ENCODE data around the gene MPZL3. TPM values are rescaled to one million over a fixed set of nuclear protein-coding genes. Genes with fewer than 3 reads are reported as not detected.

The MPZL3 gene
- total RNA-seq, 1 donor from 2014 or later, result 63.5 TPM

GRCh38 chr11:118180300-118180703 lies 71.9 kb downstream of the MPZL3 start:
- no peak overlapping the region for H3K4me3 Mint-ChIP-seq
- intact Hi-C loops (cut with micrococcal nuclease), result no loop called here
- H3K27me3 Mint-ChIP-seq (ENCODE audit: insufficient read depth), result peaks cover 27% of the 10 kb centered on the region
- H3K27ac Mint-ChIP-seq, result no peak overlapping the region
- no peaks in the 10 kb centered on the region for H3K9me3 Mint-ChIP-seq
- no peaks in the 10 kb centered on the region for H3K4me1 Mint-ChIP-seq (ENCODE audit: low read depth)
- no peak for DNase-seq (ENCODE audit: low spot score)
- H3K36me3 Mint-ChIP-seq (ENCODE audit: low read depth), result no peaks in the 10 kb centered on the region

GRCh38 chr11:118176778-118177134 lies 75.4 kb downstream of the MPZL3 start:
- Mint-ChIP-seq H3K4me1 (ENCODE audit: low read depth) (peaks cover 2% of the 10 kb centered on the region), H3K36me3 (ENCODE audit: low read depth) (no peaks in the 10 kb centered on the region), H3K4me3 (no peak overlapping the region), H3K27ac (no peak overlapping the region), H3K9me3 (no peaks in the 10 kb centered on the region), H3K27me3 (ENCODE audit: insufficient read depth) (peaks cover 29% of the 10 kb centered on the region)
- intact Hi-C loops (cut with micrococcal nuclease), result no loop called here
- no peak for DNase-seq (ENCODE audit: low spot score)

Other genes with a start within 250 kb of the MPZL3 start
- gene TMPRSS4, start 175.3 kb downstream of the MPZL3 start, total RNA-seq, result not detected in 2 replicates
- 0.10 and 0.16 TPM in 2 replicates for gene SMIM35, start 165.4 kb downstream of the MPZL3 start, total RNA-seq
- gene SCN4B, start 99.5 kb downstream of the MPZL3 start, total RNA-seq, result 0.08 TPM in 1 of 2 replicates, not detected in the other
- gene SCN2B, start 75.7 kb downstream of the MPZL3 start, total RNA-seq, result not detected in 2 replicates
- gene JAML, start 27.4 kb downstream of the MPZL3 start, total RNA-seq, result 264 and 271 TPM in 2 replicates
- 13.2 and 15.9 TPM in 2 replicates for gene MPZL2, start 11.9 kb upstream of the MPZL3 start, total RNA-seq
- 630 and 646 TPM in 2 replicates for gene CD3E, start 52.4 kb upstream of the MPZL3 start, total RNA-seq
- gene CD3D, start 90.3 kb upstream of the MPZL3 start, total RNA-seq, result 486 and 491 TPM in 2 replicates
- 134 and 145 TPM in 2 replicates for gene CD3G, start 92.0 kb upstream of the MPZL3 start, total RNA-seq
- gene UBE4A, start 107.2 kb upstream of the MPZL3 start, total RNA-seq, result 44.1 and 46.0 TPM in 2 replicates
- 205 and 216 TPM in 2 replicates for gene ATP5MG, start 149.2 kb upstream of the MPZL3 start, total RNA-seq
- gene KMT2A, start 184.1 kb upstream of the MPZL3 start, total RNA-seq, result 78.4 and 87.8 TPM in 2 replicates